Ishikawa (cell line): ENCODE data around the gene HBZ.

ENCODE experiments used
- CEBPB ChIP-seq: IDR thresholded peaks from 2 replicates; pipeline ENCODE4 v1.6.1; 2012
- CREB1 ChIP-seq: IDR thresholded peaks from 2 replicates; pipeline ENCODE4 v1.6.1; 2012; ENCODE audit warnings: low read depth
- EGR1 ChIP-seq: IDR thresholded peaks from 2 replicates; pipeline ENCODE4 v1.6.1; 2012
- EP300 ChIP-seq: IDR thresholded peaks from 2 replicates; pipeline ENCODE4 v1.6.1; 2012; ENCODE audit warnings: borderline replicate concordance
- FOXM1 ChIP-seq: IDR thresholded peaks from 2 replicates; pipeline ENCODE4 v1.6.1; 2012; ENCODE audit warnings: low read depth, borderline replicate concordance
- MAX ChIP-seq: IDR thresholded peaks from 2 replicates; pipeline ENCODE4 v1.6.1; 2012
- NFIC ChIP-seq: IDR thresholded peaks from 2 replicates; pipeline ENCODE4 v1.6.1; 2012
- RAD21 ChIP-seq: IDR thresholded peaks from 2 replicates; pipeline ENCODE4 v1.6.1; 2012; ENCODE audit warnings: low read depth
- TAF1 ChIP-seq: IDR thresholded peaks from 2 replicates; pipeline ENCODE4 v1.6.1; 2012; ENCODE audit warnings: low read depth, mild to moderate bottlenecking
- TCF12 ChIP-seq: IDR thresholded peaks from 2 replicates; pipeline ENCODE4 v1.6.1; 2012; ENCODE audit warnings: low read depth
- TEAD4 ChIP-seq: IDR thresholded peaks from 2 replicates; pipeline ENCODE4 v1.6.1; 2012
- USF1 ChIP-seq: IDR thresholded peaks from 2 replicates; pipeline ENCODE4 v1.6.1; 2012
- YY1 ChIP-seq: IDR thresholded peaks from 2 replicates; pipeline ENCODE4 v1.6.1; 2012; ENCODE audit warnings: low read depth
- ZBTB7A ChIP-seq: IDR thresholded peaks from 2 replicates; pipeline ENCODE4 v1.6.1; 2012; ENCODE audit warnings: low read depth
- TF ChIP-seq, protein P1 (sequence below): IDR thresholded peaks from 2 replicates; pipeline ENCODE4 v1.6.1; 2012; ENCODE audit warnings: low read depth, mild to moderate bottlenecking

Gene HBZ

DNA sequence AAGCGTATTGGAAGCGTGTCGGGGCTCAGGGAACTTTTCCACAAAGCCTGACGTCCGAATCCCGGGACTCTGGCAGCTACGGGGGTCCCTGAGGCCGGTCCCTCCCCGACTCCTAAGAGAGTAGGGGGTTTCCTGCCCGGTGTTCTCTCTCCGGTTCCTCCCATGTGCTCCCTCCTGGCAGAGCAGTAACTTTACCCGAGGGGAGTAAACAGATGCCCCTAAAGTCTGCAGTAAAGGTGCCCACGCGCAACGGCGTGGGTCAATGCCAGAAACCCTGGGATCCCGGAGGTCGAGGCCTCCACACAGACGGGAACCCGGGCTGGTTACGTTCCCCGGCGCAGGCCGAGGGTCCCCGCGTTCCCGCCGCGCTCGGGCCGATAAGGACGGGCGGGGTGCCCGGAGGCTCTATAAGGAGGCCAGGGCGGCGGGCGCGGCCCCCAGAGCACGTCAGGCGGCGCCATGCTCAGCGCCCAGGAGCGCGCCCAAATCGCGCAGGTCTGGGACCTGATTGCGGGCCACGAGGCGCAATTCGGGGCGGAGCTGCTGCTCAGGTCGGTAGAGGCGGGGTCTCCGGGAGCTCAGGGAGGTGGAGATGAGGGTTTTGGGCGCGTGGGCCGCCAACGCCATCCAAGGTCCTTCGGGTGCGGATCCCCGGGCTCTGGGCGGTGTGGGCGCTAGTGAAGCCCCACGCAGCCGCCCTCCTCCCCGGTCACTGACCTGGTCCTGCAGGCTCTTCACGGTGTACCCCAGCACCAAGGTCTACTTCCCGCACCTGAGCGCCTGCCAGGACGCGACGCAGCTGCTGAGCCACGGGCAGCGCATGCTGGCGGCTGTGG lies 13.3 kb downstream of the HBZ start, which contains the start of gene HBM:
Gene HBM (plus strand): TSS at position 440 of the 836 bp plus-strand sequence. CDS start 20 bp downstream, at position 460.
- TF ChIP-seq ZBTB7A (no peak; the same call in 1 of the 2 replicates), NFIC (no peak), TAF1 (no peak), TEAD4 (no peak)
- TF ChIP-seq, protein P1, sequence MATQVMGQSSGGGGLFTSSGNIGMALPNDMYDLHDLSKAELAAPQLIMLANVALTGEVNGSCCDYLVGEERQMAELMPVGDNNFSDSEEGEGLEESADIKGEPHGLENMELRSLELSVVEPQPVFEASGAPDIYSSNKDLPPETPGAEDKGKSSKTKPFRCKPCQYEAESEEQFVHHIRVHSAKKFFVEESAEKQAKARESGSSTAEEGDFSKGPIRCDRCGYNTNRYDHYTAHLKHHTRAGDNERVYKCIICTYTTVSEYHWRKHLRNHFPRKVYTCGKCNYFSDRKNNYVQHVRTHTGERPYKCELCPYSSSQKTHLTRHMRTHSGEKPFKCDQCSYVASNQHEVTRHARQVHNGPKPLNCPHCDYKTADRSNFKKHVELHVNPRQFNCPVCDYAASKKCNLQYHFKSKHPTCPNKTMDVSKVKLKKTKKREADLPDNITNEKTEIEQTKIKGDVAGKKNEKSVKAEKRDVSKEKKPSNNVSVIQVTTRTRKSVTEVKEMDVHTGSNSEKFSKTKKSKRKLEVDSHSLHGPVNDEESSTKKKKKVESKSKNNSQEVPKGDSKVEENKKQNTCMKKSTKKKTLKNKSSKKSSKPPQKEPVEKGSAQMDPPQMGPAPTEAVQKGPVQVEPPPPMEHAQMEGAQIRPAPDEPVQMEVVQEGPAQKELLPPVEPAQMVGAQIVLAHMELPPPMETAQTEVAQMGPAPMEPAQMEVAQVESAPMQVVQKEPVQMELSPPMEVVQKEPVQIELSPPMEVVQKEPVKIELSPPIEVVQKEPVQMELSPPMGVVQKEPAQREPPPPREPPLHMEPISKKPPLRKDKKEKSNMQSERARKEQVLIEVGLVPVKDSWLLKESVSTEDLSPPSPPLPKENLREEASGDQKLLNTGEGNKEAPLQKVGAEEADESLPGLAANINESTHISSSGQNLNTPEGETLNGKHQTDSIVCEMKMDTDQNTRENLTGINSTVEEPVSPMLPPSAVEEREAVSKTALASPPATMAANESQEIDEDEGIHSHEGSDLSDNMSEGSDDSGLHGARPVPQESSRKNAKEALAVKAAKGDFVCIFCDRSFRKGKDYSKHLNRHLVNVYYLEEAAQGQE = no peak

- TF ChIP-seq CREB1 (no peak), YY1 (no peak), MAX (peak; percentile 78; the same call in 1 of the 2 replicates), USF1 (peak; percentile 59; the same call in 1 of the 2 replicates), TEAD4 (no peak), FOXM1 (no peak), ZBTB7A (peak; percentile 50; the same call in 1 of the 2 replicates), EGR1 (no peak)
- TF ChIP-seq, protein P1 = no peak
Observed at GRCh38 chr16:166375-167121, 14.1 kb downstream of the HBZ start.

DNA sequence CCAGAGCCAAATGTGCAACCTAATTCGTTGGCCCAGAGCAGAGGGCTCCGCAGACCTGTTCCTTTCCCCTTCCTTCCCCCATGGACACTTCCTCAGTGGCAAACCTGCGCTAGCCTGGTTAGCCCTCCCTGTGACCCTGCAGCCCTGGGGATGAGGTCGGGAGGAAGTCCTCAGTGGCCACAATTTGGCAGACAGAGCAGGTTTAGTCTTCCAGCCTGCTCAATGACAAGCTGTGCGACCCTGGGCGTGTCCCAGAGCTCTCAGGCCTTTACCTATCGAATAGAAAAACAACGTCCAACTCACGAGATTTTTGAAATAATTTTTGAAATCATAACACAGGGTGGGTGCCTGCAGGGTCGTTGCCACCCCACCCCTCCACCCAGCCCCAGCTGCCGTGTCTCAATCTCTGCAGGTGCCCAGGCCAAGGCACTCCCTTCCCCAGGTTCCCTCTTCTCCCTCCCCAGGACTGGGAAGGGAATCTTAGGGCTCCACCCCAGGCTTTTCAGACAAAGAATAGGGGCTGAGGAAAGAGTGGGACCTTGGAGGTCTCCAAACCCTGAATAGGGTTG lies 14.8 kb downstream of the HBZ start:
- TF ChIP-seq FOXM1 = no peak
- no peak for TF ChIP-seq TAF1
- TF ChIP-seq CREB1 = no peak
- no peak for TF ChIP-seq TCF12

DNA sequence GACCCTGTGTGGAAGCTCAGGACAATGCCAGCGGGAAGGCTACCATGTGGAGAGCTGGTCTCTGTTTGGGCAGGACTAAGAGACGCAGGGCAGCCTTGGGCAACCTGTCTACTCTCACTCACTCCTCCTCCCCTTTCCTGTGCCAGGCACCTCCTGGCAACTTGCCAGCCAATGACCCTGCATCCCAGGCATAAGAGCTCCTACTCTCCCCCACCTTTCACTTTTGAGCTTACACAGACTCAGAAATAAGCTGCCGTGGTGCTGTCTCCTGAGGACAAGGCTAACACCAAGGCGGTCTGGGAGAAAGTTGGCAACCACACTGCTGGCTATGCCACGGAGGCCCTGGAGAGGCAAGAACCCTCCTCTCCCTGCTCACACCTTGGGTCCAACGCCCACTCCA lies 16.0 kb downstream of the HBZ start:
- TF ChIP-seq NFIC = peak; percentile 55
- TF ChIP-seq TEAD4 = no peak

DNA sequence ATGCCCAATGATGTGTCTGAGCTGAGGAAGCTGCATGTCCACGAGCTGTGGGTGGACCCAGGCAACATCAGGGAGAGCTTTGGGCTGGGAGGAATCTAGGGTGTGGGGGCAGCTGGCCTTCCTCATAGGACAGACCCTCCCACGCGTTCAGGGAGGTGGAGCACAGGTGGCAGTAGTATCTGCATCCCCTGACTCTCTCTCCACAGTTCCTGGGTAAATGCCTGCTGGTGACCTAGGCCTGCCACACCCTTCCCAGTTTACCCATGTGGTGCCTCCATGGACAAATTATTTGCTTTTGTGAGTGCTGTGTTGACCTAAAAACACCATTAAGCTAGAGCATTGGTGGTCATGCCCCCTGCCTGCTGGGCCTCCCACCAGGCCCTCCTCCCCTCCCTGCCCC lies 16.6 kb downstream of the HBZ start:
- no peak for TF ChIP-seq EGR1
- no peak for TF ChIP-seq EP300
- no peak for TF ChIP-seq NFIC
- TF ChIP-seq CEBPB = no peak
- TF ChIP-seq FOXM1 = no peak
- no peak for TF ChIP-seq TEAD4
- no peak for TF ChIP-seq MAX
- TF ChIP-seq TCF12 = no peak
- no peak for TF ChIP-seq YY1

DNA sequence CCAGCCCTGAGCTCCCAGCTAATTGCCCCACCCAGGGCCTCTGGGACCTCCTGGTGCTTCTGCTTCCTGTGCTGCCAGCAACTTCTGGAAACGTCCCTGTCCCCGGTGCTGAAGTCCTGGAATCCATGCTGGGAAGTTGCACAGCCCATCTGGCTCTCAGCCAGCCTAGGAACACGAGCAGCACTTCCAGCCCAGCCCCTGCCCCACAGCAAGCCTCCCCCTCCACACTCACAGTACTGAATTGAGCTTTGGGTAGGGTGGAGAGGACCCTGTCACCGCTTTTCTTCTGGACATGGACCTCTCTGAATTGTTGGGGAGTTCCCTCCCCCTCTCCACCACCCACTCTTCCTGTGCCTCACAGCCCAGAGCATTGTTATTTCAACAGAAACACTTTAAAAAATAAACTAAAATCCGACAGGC lies 17.7 kb downstream of the HBZ start:
- TF ChIP-seq RAD21 = peak; percentile 10; the same call in 1 of the 2 replicates
- TF ChIP-seq MAX = peak; percentile 51; the same call in 1 of the 2 replicates
- peak; percentile 61; the same call in 1 of the 2 replicates for TF ChIP-seq TCF12
- peak; percentile 52; the same call in 1 of the 2 replicates for TF ChIP-seq TEAD4
- 0 out of 2 replicates have a peak, but pooled peaks have one; percentile 40 for TF ChIP-seq CEBPB
- TF ChIP-seq NFIC = peak; percentile 90
- TF ChIP-seq, protein P1 = peak; percentile 82
